MM.1S (cell line): Measurements from ENCODE around the gene ZFHX3.

Source experiments
- DNase-seq: peaks from one replicate; pipeline ENCODE4 v3.0.0-alpha.2; 2015
- H2AFZ ChIP-seq: fragments of 300-600 bp; sonication (generic); 2 replicates; pipeline ENCODE4 v1.6.0; 2016; ENCODE audit warnings: antibody characterized with exemption, low read length
- H3F3A ChIP-seq: fragments of 300-600 bp; sonication (generic); 2 replicates; pipeline ENCODE4 v1.6.1; 2016; ENCODE audit warnings: mild to moderate bottlenecking, antibody characterized with exemption, low read length, moderate library complexity, mixed read lengths; ENCODE audit not compliant: insufficient read depth
- H3K27ac ChIP-seq: fragments of 300-600 bp; sonication (generic); 2 replicates; pipeline ENCODE4 v1.5.1; 2016; ENCODE audit warnings: mild to moderate bottlenecking, low read length
- H3K27me3 ChIP-seq: fragments of 300-600 bp; sonication (generic); replicated peaks from 2 replicates; pipeline ENCODE4 v1.6.0; 2016; ENCODE audit warnings: low read length; ENCODE audit not compliant: insufficient read depth
- H3K36me3 ChIP-seq: fragments of 300-600 bp; sonication (generic); replicated peaks from 2 replicates; pipeline ENCODE4 v1.6.1; 2016; ENCODE audit warnings: mild to moderate bottlenecking, low read length, mixed read lengths; ENCODE audit not compliant: insufficient read depth
- H3K4me1 ChIP-seq: fragments of 300-600 bp; sonication (generic); 2 replicates; pipeline ENCODE4 v1.6.1; 2016; ENCODE audit warnings: low read length, mixed read lengths
- H3K4me2 ChIP-seq: fragments of 300-600 bp; sonication (generic); 2 replicates; pipeline ENCODE4 v1.6.0; 2016; ENCODE audit warnings: low read depth, low read length
- H3K4me3 ChIP-seq: fragments of 300-600 bp; sonication (generic); 2 replicates; pipeline ENCODE4 v1.5.1; 2016; ENCODE audit warnings: low read length, mixed read lengths
- H3K79me2 ChIP-seq: fragments of 300-600 bp; sonication (generic); 2 replicates; pipeline ENCODE4 v1.6.1; 2016; ENCODE audit warnings: mixed run types, low read length, mixed read lengths
- H3K9ac ChIP-seq: fragments of 300-600 bp; sonication (generic); 2 replicates; pipeline ENCODE4 v1.6.1; 2016; ENCODE audit warnings: low read length, mixed read lengths
- H3K9me2 ChIP-seq: fragments of 300-600 bp; sonication (generic); replicated peaks from 2 replicates; pipeline ENCODE4 v1.6.1; 2016; ENCODE audit warnings: mild to moderate bottlenecking, low read length, mixed read lengths; ENCODE audit not compliant: insufficient read depth
- H3K9me3 ChIP-seq: fragments of 300-600 bp; sonication (generic); replicated peaks from 2 replicates; pipeline ENCODE4 v1.6.1; 2016; ENCODE audit warnings: mild to moderate bottlenecking, low read length, mixed read lengths; ENCODE audit not compliant: insufficient read depth
- H4K20me1 ChIP-seq: fragments of 300-600 bp; sonication (generic); 2 replicates; pipeline ENCODE4 v1.6.1; 2016; ENCODE audit warnings: mild to moderate bottlenecking, low read length, moderate library complexity, mixed read lengths; ENCODE audit not compliant: insufficient read depth
- EZH2 ChIP-seq: fragments of 300-600 bp; sonication (generic); optimal IDR thresholded peaks from 2 replicates; pipeline ENCODE3; 2017; ENCODE audit warnings: low read depth, mild to moderate bottlenecking, antibody characterized with exemption, low read length, mixed read lengths
- EZH2phosphoT487 ChIP-seq: fragments of 300-600 bp; sonication (generic); IDR thresholded peaks from 2 replicates; pipeline ENCODE4 v1.6.1; 2018; ENCODE audit warnings: antibody characterized with exemption, low read length
- TF ChIP-seq, protein P1 (sequence below): fragments of 300-600 bp; sonication (generic); IDR thresholded peaks from 2 replicates; pipeline ENCODE4 v1.5.1; 2016; ENCODE audit warnings: antibody characterized with exemption, low read length, mixed read lengths

The ZFHX3 gene

DNA sequence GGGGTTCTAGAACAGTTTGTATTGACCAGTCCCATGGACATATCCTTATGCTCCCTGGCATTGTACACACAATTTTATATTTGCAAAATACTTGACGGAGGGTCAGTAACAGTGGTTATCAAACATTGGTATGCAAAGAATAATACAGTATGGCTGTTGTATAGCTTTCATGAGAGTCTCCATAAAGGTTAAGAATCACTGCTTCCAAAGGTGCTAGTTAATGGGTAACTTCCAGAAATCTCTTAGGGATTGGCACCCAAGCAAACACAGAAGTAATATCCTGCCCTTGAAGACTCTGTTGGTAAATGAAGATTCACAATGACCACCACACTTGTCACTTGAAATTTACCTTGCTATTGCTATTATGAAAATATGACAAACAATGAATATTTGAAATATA is 239.2 kb downstream of the ZFHX3 start:
- H3K9ac ChIP-seq: no peak overlapping the region
- DNase-seq: no peak
- TF ChIP-seq EZH2 (no peak), EZH2phosphoT487 (no peak)
- TF ChIP-seq, protein P1, sequence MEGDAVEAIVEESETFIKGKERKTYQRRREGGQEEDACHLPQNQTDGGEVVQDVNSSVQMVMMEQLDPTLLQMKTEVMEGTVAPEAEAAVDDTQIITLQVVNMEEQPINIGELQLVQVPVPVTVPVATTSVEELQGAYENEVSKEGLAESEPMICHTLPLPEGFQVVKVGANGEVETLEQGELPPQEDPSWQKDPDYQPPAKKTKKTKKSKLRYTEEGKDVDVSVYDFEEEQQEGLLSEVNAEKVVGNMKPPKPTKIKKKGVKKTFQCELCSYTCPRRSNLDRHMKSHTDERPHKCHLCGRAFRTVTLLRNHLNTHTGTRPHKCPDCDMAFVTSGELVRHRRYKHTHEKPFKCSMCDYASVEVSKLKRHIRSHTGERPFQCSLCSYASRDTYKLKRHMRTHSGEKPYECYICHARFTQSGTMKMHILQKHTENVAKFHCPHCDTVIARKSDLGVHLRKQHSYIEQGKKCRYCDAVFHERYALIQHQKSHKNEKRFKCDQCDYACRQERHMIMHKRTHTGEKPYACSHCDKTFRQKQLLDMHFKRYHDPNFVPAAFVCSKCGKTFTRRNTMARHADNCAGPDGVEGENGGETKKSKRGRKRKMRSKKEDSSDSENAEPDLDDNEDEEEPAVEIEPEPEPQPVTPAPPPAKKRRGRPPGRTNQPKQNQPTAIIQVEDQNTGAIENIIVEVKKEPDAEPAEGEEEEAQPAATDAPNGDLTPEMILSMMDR: no peak
- H3K79me2 ChIP-seq: no peaks in the 10 kb centered on the region
- H3K27me3 ChIP-seq: no peaks in the 10 kb centered on the region
- no peak overlapping the region for H3K27ac ChIP-seq
- H3K4me2 ChIP-seq: no peak overlapping the region
- H3K9me2 ChIP-seq: no peaks in the 10 kb centered on the region
- H3K4me3 ChIP-seq: no peak overlapping the region
- no peaks in the 10 kb centered on the region for H3K9me3 ChIP-seq
- no peak overlapping the region for H2AFZ ChIP-seq
- no peaks in the 10 kb centered on the region for H4K20me1 ChIP-seq
- H3K4me1 ChIP-seq: no peaks in the 10 kb centered on the region
- no peaks in the 10 kb centered on the region for H3K36me3 ChIP-seq
- no peaks in the 10 kb centered on the region for H3F3A ChIP-seq

- Histone ChIP-seq H3K79me2 (no peaks in the 10 kb centered on the region), H3K4me3 (no peak overlapping the region), H3K36me3 (no peaks in the 10 kb centered on the region), H3K27me3 (no peaks in the 10 kb centered on the region), H4K20me1 (no peaks in the 10 kb centered on the region), H3K4me2 (no peak overlapping the region), H3K9me2 (no peaks in the 10 kb centered on the region), H3K4me1 (no peaks in the 10 kb centered on the region), H3K9me3 (no peaks in the 10 kb centered on the region), H2AFZ (no peak overlapping the region), H3K9ac (no peak overlapping the region), H3F3A (no peaks in the 10 kb centered on the region), H3K27ac (no peak overlapping the region)
- DNase-seq: no peak
- TF ChIP-seq, protein P1: no peak
- TF ChIP-seq EZH2phosphoT487 (no peak), EZH2 (no peak)
Observed at GRCh38 chr16:72807245-72807644, 240.7 kb downstream of the ZFHX3 start.

DNA sequence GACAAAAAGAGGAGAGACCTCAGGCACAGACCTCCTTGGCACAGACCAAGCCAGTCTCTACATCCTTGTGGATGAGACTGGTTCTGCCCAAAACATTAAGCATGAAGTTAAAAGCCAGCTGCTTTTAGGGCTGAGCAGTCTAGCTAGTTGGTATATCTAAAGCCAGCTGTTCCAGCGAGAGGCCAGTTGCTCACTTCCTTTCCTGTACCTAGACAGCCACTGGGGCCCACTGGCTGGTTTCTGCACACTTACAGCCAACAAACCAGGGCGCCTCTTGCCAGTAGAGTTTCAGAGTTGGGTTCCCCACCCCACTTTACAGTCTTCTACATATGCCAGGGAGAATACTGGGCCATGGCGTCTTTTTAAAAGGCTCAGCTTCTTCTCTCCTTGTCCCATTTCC is 242.4 kb downstream of the ZFHX3 start:
- no peaks in the 10 kb centered on the region for H3K27me3 ChIP-seq
- no peak overlapping the region for H3K9ac ChIP-seq
- H3K9me3 ChIP-seq: no peaks in the 10 kb centered on the region
- no peak for DNase-seq
- H3K27ac ChIP-seq: no peak overlapping the region
- no peaks in the 10 kb centered on the region for H3K9me2 ChIP-seq
- no peaks in the 10 kb centered on the region for H3K79me2 ChIP-seq
- no peaks in the 10 kb centered on the region for H4K20me1 ChIP-seq
- H3K36me3 ChIP-seq: no peaks in the 10 kb centered on the region
- TF ChIP-seq, protein P1: no peak
- no peak overlapping the region for H2AFZ ChIP-seq
- H3K4me2 ChIP-seq: no peak overlapping the region
- H3K4me1 ChIP-seq: no peaks in the 10 kb centered on the region
- H3F3A ChIP-seq: no peaks in the 10 kb centered on the region
- H3K4me3 ChIP-seq: no peak overlapping the region
